Right lobe of liver (tissue), 4 donors: ENCODE data around the gene GNAT2.

ENCODE experiments used
- POLR2A ChIP-seq: fragments of 450-650 bp; IDR thresholded peaks from one replicate; pipeline ENCODE4 v1.6.1; 2017; ENCODE audit warnings: antibody characterized with exemption, mild to moderate bottlenecking
- TF ChIP-seq, protein P1 (sequence below), 4 donors: fragments of 200-600 bp in 3 of 4; fragments of 450-650 bp in 1 of 4; IDR thresholded peaks; one replicate each; pipeline versions ENCODE4 v1.5.1 to v1.8.0; 2016 to 2022; ENCODE audit warnings: antibody characterized with exemption in 4 of 4, mild to moderate bottlenecking in 2 of 4
- donor health status: DM: no; HTN: no; CAD: no.
- donor health status: DM: no; HTN: no; CAD: no.
- donor health status: DM: no; HTN: yes; CAD: no.

DNA sequence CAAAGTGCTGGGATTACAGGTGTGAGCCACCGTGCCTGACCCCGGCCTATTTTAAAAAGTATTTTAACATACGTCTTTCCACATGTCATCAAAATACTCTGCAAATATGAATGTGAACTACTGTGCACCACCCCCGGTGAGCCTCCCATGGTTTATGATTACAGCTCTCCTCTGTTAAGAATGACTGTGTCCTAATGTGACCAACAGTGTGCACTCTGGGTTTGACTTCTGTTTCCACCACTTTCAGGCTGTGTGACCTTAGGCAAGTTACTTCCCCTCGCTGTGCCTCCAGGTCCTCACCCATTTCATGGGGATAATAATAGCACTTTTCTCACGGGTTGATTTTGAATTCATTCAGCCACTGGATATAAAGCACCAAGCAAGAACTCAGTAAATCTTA, 14.9 kb upstream of the GNAT2 start:
- TF ChIP-seq, protein P1, sequence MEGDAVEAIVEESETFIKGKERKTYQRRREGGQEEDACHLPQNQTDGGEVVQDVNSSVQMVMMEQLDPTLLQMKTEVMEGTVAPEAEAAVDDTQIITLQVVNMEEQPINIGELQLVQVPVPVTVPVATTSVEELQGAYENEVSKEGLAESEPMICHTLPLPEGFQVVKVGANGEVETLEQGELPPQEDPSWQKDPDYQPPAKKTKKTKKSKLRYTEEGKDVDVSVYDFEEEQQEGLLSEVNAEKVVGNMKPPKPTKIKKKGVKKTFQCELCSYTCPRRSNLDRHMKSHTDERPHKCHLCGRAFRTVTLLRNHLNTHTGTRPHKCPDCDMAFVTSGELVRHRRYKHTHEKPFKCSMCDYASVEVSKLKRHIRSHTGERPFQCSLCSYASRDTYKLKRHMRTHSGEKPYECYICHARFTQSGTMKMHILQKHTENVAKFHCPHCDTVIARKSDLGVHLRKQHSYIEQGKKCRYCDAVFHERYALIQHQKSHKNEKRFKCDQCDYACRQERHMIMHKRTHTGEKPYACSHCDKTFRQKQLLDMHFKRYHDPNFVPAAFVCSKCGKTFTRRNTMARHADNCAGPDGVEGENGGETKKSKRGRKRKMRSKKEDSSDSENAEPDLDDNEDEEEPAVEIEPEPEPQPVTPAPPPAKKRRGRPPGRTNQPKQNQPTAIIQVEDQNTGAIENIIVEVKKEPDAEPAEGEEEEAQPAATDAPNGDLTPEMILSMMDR (IDR thresholded peaks at IDR 0.05) = no peak
- TF ChIP-seq POLR2A = no peak
